ENCODE results near the gene FES. TPM values are rescaled to one million over a fixed set of nuclear protein-coding genes. Genes with fewer than 3 reads are reported as not detected.
"Not testable (repeated sequence)": the region's sequence is repeated elsewhere in the genome, so short reads cannot be mapped to it uniquely, and the experiment has no call there.

Gene FES
- total and polyA plus RNA-seq, 8 donors: 3.9 to 26.5 (median 9.1) TPM

DNA sequence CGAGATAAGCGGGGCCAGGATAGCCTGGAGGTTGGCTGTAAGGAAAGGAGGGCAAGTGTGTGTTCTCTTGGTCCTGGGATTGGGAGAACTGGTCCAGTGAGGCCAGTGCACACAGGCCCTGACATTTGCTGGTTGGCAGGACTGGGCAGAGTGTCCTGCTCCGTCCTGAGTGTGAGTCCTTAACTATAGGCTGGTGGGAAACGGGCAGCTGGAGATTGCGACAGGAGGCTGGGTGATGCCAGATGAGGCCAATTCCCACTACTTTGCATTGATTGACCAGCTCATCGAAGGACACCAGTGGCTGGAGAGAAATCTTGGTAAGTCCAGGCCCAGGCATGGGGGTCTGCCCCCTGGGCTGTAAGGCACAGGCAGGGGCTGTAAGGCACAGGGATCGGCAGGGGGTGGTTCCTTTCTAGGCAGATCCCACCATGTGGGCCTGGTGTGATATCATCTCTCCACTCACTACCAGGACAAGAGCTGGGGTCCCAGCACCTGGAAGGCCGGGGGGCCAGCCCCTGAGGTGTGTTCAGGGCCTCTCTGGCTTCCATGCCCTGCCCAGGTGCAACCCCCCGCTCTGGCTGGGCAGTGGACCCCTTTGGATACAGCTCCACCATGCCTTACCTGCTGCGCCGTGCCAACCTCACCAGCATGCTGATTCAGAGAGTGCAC is 22.0 kb downstream of the FES start:
- DNase-seq (peak; percentile 81 to 91 (median 90)), ATAC-seq (peak; percentile 50 to 62 (median 54)), FAIRE-seq (no peak)
- no peak overlapping the region for H3K4me3 ChIP-seq
- TF ChIP-seq, protein P1, sequence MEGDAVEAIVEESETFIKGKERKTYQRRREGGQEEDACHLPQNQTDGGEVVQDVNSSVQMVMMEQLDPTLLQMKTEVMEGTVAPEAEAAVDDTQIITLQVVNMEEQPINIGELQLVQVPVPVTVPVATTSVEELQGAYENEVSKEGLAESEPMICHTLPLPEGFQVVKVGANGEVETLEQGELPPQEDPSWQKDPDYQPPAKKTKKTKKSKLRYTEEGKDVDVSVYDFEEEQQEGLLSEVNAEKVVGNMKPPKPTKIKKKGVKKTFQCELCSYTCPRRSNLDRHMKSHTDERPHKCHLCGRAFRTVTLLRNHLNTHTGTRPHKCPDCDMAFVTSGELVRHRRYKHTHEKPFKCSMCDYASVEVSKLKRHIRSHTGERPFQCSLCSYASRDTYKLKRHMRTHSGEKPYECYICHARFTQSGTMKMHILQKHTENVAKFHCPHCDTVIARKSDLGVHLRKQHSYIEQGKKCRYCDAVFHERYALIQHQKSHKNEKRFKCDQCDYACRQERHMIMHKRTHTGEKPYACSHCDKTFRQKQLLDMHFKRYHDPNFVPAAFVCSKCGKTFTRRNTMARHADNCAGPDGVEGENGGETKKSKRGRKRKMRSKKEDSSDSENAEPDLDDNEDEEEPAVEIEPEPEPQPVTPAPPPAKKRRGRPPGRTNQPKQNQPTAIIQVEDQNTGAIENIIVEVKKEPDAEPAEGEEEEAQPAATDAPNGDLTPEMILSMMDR (IDR thresholded peaks at IDR 0.05): no peak
- H3K36me3 ChIP-seq: peaks cover 4 to 34% (median 28%) of the 10 kb centered on the region in 3 donors
- H3K27me3 ChIP-seq: no peaks in the 10 kb centered on the region
- 56 to 61% methylated on average over 11 of the region's 11 CpGs for WGBS, 2 donors
- peak overlapping the region in 3 of 4 donors; percentile 11 to 42 (median 33) for H3K27ac ChIP-seq
- H3K9me3 ChIP-seq: no peaks in the 10 kb centered on the region
- intact Hi-C loops (cut with DNase I): no loop called here
- H3K4me1 ChIP-seq: peaks cover 10 to 41% (median 22%) of the 10 kb centered on the region in 3 donors

- Histone ChIP-seq H3K27me3 (no peaks in the 10 kb centered on the region), H3K4me3 (no peak overlapping the region), H3K27ac (no peak overlapping the region), H3K36me3 (peaks cover 9 to 42% (median 36%) of the 10 kb centered on the region in 3 donors), H3K9me3 (no peaks in the 10 kb centered on the region), H3K4me1 (peaks cover 10 to 34% (median 22%) of the 10 kb centered on the region in 3 donors)
- FAIRE-seq: no peak
- peak in 1 of 6 donors; percentile 55 for DNase-seq
- TF ChIP-seq, protein P1 (IDR thresholded peaks at IDR 0.05): no peak
- 79 to 83% methylated on average over 15 of the region's 15 CpGs for WGBS, 2 donors
- intact Hi-C loops (cut with DNase I): no loop called here
- ATAC-seq: no peak
These were observed 22.9 kb downstream of the FES start for GRCh38 chr15:90907051-90907660.

GRCh38 chr15:90907838-90908507 is 23.7 kb downstream of the FES start:
- Histone ChIP-seq H3K27ac (peak overlapping the region in 1 of 4 donors; percentile 22), H3K4me1 (peaks cover 10 to 34% (median 22%) of the 10 kb centered on the region in 3 donors), H3K27me3 (no peaks in the 10 kb centered on the region), H3K4me3 (no peak overlapping the region), H3K9me3 (no peaks in the 10 kb centered on the region), H3K36me3 (peaks cover 13 to 50% (median 43%) of the 10 kb centered on the region in 3 donors)
- ATAC-seq: no peak
- TF ChIP-seq, protein P1 (IDR thresholded peaks at IDR 0.05): no peak
- FAIRE-seq: no peak
- WGBS, 2 donors: 54 to 62% methylated on average over 9 of the region's 9 CpGs
- intact Hi-C loops (cut with DNase I): no loop called here
- DNase-seq: no peak

DNA sequence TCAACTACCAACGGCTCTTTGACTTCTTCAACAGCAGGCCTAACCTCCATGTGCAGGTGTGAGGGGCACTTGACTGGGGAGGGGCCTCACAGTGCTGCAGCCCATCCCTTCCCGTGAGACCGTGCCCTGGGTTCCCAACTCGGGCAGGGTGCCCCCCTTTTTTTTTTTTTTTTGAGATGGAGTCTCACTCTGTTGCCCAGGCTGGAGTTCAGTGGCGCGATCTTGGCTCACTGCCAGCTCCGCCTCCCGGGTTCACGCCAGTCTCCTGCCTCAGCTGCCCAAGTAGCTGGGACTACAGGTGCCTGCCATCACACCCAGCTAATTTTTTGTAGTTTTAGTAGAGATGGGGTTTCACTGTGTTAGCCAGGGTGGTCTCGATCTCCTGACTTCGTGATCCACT is 25.1 kb downstream of the FES start:
- ATAC-seq; H3K27me3 ChIP-seq; H3K27ac ChIP-seq; FAIRE-seq; H3K9me3 ChIP-seq; DNase-seq; intact Hi-C loops (cut with DNase I); H3K4me3 ChIP-seq: not testable (repeated sequence)
- WGBS, 2 donors: 75% methylated on average over 11 of the region's 11 CpGs
- H3K4me1 ChIP-seq: peaks cover 10 to 28% (median 20%) of the 10 kb centered on the region in 3 donors
- H3K36me3 ChIP-seq: peaks cover 13 to 65% (median 56%) of the 10 kb centered on the region in 3 donors

- Histone ChIP-seq H3K9me3 (no peaks in the 10 kb centered on the region), H3K36me3 (peaks cover 13 to 71% (median 60%) of the 10 kb centered on the region in 3 donors), H3K27ac (no peak overlapping the region), H3K27me3 (no peaks in the 10 kb centered on the region), H3K4me1 (peaks cover 10 to 23% (median 18%) of the 10 kb centered on the region in 3 donors), H3K4me3 (no peak overlapping the region)
- intact Hi-C loops (cut with DNase I): no loop called here
- ATAC-seq (no peak), DNase-seq (no peak), FAIRE-seq (no peak)
- TF ChIP-seq, protein P1 (IDR thresholded peaks at IDR 0.05): no peak
- WGBS, 2 donors: 92 to 95% methylated on average over 8 of the region's 8 CpGs
These were observed 25.7 kb downstream of the FES start for GRCh38 chr15:90909976-90910375.
